Tibial nerve (tissue), 3 donors: ENCODE data around the gene TEX2.

ENCODE experiments used
- CTCF ChIP-seq, 5 experiments: fragments of 200-600 bp in 3 of 5; fragments of 450-650 bp in 2 of 5; sonication (generic) in 3 of 5; IDR thresholded peaks; one replicate each; pipeline ENCODE4 v1.5.1; 2016 to 2019; ENCODE audit warnings: antibody characterized with exemption in 5 of 5, mild to moderate bottlenecking in 3 of 5, moderate library complexity in 2 of 5
- POLR2A ChIP-seq, 2 donors: fragments of 450-650 bp; IDR thresholded peaks; one replicate each; pipeline ENCODE4 v1.6.1; 2017; ENCODE audit warnings: antibody characterized with exemption in 2 of 2, mild to moderate bottlenecking in 2 of 2, moderate library complexity in 2 of 2

DNA sequence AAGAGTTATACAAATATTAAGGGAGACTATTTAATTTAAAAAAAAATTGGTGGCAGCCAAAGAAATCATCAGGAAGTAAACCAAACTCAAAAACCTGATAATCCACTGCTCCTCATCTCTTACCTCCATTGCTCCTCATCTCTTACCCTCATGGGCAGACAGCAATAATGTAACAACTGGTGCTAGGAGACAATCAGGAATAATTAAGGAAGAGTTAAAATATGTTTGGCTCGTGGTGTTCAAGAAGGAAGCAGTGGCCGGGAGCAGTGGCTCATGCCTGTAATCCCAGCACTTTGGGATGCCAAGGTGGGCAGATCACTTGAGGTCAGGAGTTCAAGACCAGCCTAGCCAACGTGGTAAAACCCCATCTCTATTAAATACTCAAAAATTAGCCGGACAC is 151.2 kb downstream of the TEX2 start:
- no peak for TF ChIP-seq POLR2A (IDR thresholded peaks at IDR 0.05)
- no peak for TF ChIP-seq CTCF (IDR thresholded peaks at IDR 0.05)
